Neural cell (in vitro differentiated cells): Measurements from ENCODE around the gene ADARB1. TPM values are rescaled to one million over a fixed set of nuclear protein-coding genes. Genes with fewer than 3 reads are reported as not detected.

Experiments used
- H2AFZ ChIP-seq: fragments of 200-600, 300-800 bp; sonication (generic), shearing (Covaris generic); 2 replicates; pipeline ENCODE4 v1.6.0; 2014; ENCODE audit warnings: low read depth, mild to moderate bottlenecking, antibody characterized with exemption, low read length, moderate library complexity
- H3F3A ChIP-seq: fragments of 200-600 bp; shearing (Covaris generic); 2 replicates; pipeline ENCODE4 v1.6.1; 2016; ENCODE audit warnings: mild to moderate bottlenecking, moderate library complexity, mixed read lengths, antibody characterized with exemption, low read length; ENCODE audit not compliant: insufficient read depth, poor library complexity, severe bottlenecking
- H3K27ac ChIP-seq: fragments of 200-600, 300-800 bp; sonication (generic), shearing (Covaris generic); 2 replicates; pipeline ENCODE4 v1.5.1; 2014; ENCODE audit warnings: mild to moderate bottlenecking, low read length, moderate library complexity
- H3K27me3 ChIP-seq: fragments of 300-800, 200-600 bp; sonication (generic), shearing (Covaris generic); 2 replicates; pipeline ENCODE4 v1.6.0; 2014; ENCODE audit warnings: mild to moderate bottlenecking, low read depth, low read length, moderate library complexity; ENCODE audit not compliant: insufficient read depth
- H3K36me3 ChIP-seq: fragments of 300-800, 200-600 bp; sonication (generic), shearing (Covaris generic); 2 replicates; pipeline ENCODE4 v1.5.1; 2014; ENCODE audit warnings: mild to moderate bottlenecking, antibody characterized with exemption, low read length, moderate library complexity; ENCODE audit not compliant: insufficient read depth
- H3K4me2 ChIP-seq: fragments of 300-800, 200-600 bp; sonication (generic), shearing (Covaris generic); 2 replicates; pipeline ENCODE4 v1.6.0; 2014; ENCODE audit warnings: mild to moderate bottlenecking, low read length
- H3K4me3 ChIP-seq: fragments of 300-800, 200-600 bp; sonication (generic), shearing (Covaris generic); 2 replicates; pipeline ENCODE4 v1.5.1; 2014; ENCODE audit warnings: mild to moderate bottlenecking, low read length, moderate library complexity
- H3K79me2 ChIP-seq: fragments of 200-600 bp; shearing (Covaris generic); replicated peaks from 2 replicates; pipeline ENCODE4 v1.6.0; 2014; ENCODE audit warnings: mild to moderate bottlenecking, low read length, moderate library complexity; ENCODE audit not compliant: insufficient read depth
- H3K9ac ChIP-seq: fragments of 300-800, 200-600 bp; sonication (generic), shearing (Covaris generic); 2 replicates; pipeline ENCODE4 v1.6.1; 2016; ENCODE audit warnings: mild to moderate bottlenecking, low read length, mixed read lengths
- H3K9me2 ChIP-seq: fragments of 200-600 bp; shearing (Covaris generic); 2 replicates; pipeline ENCODE4 v1.6.1; 2016; ENCODE audit warnings: mild to moderate bottlenecking, low read length, mixed read lengths; ENCODE audit not compliant: insufficient read depth
- H3K9me3 ChIP-seq: fragments of 200-600, 300-800 bp; sonication (generic), shearing (Covaris generic); 2 replicates; pipeline ENCODE4 v1.6.1; 2016; ENCODE audit warnings: mild to moderate bottlenecking, mixed run types, low read length, moderate library complexity, mixed read lengths
- H4K20me1 ChIP-seq: fragments of 200-600 bp; shearing (Covaris generic); 2 replicates; pipeline ENCODE4 v1.6.1; 2016; ENCODE audit warnings: mild to moderate bottlenecking, mixed run types; ENCODE audit not compliant: insufficient read depth
- CTCF ChIP-seq: fragments of 450-650 bp; IDR thresholded peaks from 2 replicates; pipeline ENCODE4 v1.5.1; 2014; ENCODE audit warnings: antibody characterized with exemption, mild to moderate bottlenecking, moderate library complexity; ENCODE audit not compliant: poor library complexity, severe bottlenecking
- EP300 ChIP-seq: fragments of 450-650 bp; conservative IDR thresholded peaks from 2 replicates; pipeline ENCODE4 v1.6.1; 2014; ENCODE audit warnings: antibody characterized with exemption, mild to moderate bottlenecking, moderate library complexity; ENCODE audit not compliant: poor library complexity, severe bottlenecking
- EZH2 ChIP-seq: fragments of 200-600, 300-800 bp; shearing (Covaris generic), sonication (generic); IDR thresholded peaks from 2 replicates; pipeline ENCODE4 v1.6.1; 2014; ENCODE audit warnings: antibody characterized with exemption, low read length, borderline replicate concordance, mild to moderate bottlenecking; ENCODE audit not compliant: insufficient read depth, poor library complexity, severe bottlenecking
- MXI1 ChIP-seq: fragments of 450-650 bp; conservative IDR thresholded peaks from 2 replicates; pipeline ENCODE4 v1.6.1; 2014; ENCODE audit warnings: antibody characterized with exemption, mild to moderate bottlenecking; ENCODE audit not compliant: poor library complexity, severe bottlenecking
- POLR2AphosphoS5 ChIP-seq: IDR thresholded peaks from 2 replicates; pipeline ENCODE4 v1.6.1; 2012
- RAD21 ChIP-seq: fragments of 450-650 bp; conservative IDR thresholded peaks from 2 replicates; pipeline ENCODE4 v1.6.1; 2014; ENCODE audit warnings: antibody characterized with exemption, mild to moderate bottlenecking, moderate library complexity
- SMC3 ChIP-seq: fragments of 450-650 bp; conservative IDR thresholded peaks from 2 replicates; pipeline ENCODE4 v1.6.1; 2014; ENCODE audit warnings: antibody characterized with exemption, mild to moderate bottlenecking, moderate library complexity; ENCODE audit not compliant: poor library complexity
- TAF1 ChIP-seq: IDR thresholded peaks from 2 replicates; pipeline ENCODE4 v1.6.1; 2012; ENCODE audit warnings: low read depth
- polyA plus RNA-seq: library from polyadenylated mRNA; depleted of rRNA; stranded (reverse); fragments of >200 nt; gene quantifications from 2 replicates; pipeline ENCODE4 v1.2.3, GENCODE V29; 2014
- TF ChIP-seq, protein P1 (sequence below): IDR thresholded peaks from 2 replicates; pipeline ENCODE4 v1.6.1; 2012; ENCODE audit warnings: borderline replicate concordance

Gene ADARB1
- polyA plus RNA-seq, 1 donor from 2014 or later = 8.9 TPM

- no peaks in the 10 kb centered on the region for H3K9me3 ChIP-seq
- no peak overlapping the region for H2AFZ ChIP-seq
- H3K36me3 ChIP-seq = no peaks in the 10 kb centered on the region
- H3K9me2 ChIP-seq = no peaks in the 10 kb centered on the region
- H3K4me3 ChIP-seq = peak overlapping the region; percentile 11
- no peak overlapping the region for H3K4me2 ChIP-seq
- TF ChIP-seq EZH2 (no peak), RAD21 (peak; percentile 10), POLR2AphosphoS5 (peak; percentile 16)
- H3K9ac ChIP-seq = peak overlapping the region; percentile 38
- no peaks in the 10 kb centered on the region for H3K79me2 ChIP-seq
- no peaks in the 10 kb centered on the region for H4K20me1 ChIP-seq
- peak overlapping the region; percentile 41 for H3K27ac ChIP-seq
- no peaks in the 10 kb centered on the region for H3F3A ChIP-seq
- H3K27me3 ChIP-seq = peaks cover 3% of the 10 kb centered on the region
Observed at GRCh38 chr21:45029298-45029947, 45.0 kb upstream of the ADARB1 start.

DNA sequence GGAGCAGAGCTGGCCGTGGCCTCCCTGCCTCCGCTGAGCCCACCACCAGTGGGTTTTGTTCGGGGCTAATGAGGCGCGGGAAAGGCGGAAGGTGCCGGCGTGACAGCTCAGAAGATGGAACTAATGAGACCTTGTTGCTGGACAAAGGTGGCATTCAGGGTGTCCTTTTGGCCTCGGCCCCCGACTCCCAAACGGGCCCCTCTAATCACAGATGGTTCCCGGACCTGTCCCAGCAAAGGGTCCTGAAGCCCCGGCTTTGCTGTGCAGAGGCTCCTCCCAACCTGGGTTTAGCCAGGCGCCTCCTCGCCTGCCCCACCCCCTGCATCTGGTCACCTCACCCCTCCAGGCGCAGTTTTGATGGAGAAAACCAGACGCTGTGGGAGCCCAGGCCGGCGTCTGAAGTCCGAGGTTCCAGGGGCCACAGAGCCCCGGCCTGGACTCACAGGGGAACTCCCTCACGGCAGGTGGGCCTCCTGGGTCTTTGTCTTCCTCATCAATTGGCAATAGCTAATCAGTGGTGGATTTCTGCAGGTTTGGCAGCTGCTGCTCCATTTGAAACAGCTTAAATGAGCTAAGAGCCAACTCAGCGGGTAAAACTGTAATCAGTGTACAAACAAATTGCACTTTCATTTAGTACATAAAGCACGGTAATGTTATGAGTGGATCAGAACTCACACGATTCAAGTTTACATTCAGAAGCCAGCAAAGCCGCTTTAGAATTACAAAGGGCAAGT, 44.3 kb upstream of the ADARB1 start:
- Histone ChIP-seq H3K9me2 (no peaks in the 10 kb centered on the region), H3K27me3 (peaks cover 3% of the 10 kb centered on the region), H3K9ac (peak overlapping the region; percentile 38), H3K9me3 (no peaks in the 10 kb centered on the region), H3K4me3 (peak overlapping the region; percentile 11), H3F3A (no peaks in the 10 kb centered on the region), H4K20me1 (no peaks in the 10 kb centered on the region), H3K4me2 (no peak overlapping the region), H3K79me2 (no peaks in the 10 kb centered on the region), H2AFZ (no peak overlapping the region), H3K27ac (peak overlapping the region; percentile 41), H3K36me3 (no peaks in the 10 kb centered on the region)
- no peak for TF ChIP-seq MXI1
- TF ChIP-seq SMC3 = no peak
- TF ChIP-seq RAD21 = no peak
- TF ChIP-seq, protein P1, sequence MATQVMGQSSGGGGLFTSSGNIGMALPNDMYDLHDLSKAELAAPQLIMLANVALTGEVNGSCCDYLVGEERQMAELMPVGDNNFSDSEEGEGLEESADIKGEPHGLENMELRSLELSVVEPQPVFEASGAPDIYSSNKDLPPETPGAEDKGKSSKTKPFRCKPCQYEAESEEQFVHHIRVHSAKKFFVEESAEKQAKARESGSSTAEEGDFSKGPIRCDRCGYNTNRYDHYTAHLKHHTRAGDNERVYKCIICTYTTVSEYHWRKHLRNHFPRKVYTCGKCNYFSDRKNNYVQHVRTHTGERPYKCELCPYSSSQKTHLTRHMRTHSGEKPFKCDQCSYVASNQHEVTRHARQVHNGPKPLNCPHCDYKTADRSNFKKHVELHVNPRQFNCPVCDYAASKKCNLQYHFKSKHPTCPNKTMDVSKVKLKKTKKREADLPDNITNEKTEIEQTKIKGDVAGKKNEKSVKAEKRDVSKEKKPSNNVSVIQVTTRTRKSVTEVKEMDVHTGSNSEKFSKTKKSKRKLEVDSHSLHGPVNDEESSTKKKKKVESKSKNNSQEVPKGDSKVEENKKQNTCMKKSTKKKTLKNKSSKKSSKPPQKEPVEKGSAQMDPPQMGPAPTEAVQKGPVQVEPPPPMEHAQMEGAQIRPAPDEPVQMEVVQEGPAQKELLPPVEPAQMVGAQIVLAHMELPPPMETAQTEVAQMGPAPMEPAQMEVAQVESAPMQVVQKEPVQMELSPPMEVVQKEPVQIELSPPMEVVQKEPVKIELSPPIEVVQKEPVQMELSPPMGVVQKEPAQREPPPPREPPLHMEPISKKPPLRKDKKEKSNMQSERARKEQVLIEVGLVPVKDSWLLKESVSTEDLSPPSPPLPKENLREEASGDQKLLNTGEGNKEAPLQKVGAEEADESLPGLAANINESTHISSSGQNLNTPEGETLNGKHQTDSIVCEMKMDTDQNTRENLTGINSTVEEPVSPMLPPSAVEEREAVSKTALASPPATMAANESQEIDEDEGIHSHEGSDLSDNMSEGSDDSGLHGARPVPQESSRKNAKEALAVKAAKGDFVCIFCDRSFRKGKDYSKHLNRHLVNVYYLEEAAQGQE = no peak
- TF ChIP-seq EP300 = no peak
- TF ChIP-seq TAF1 = no peak
- no peak for TF ChIP-seq CTCF
- TF ChIP-seq POLR2AphosphoS5 = no peak
- no peak for TF ChIP-seq EZH2
